Esophagus squamous epithelium (tissue), 5 donors: Measurements from ENCODE around the gene PSD2. TPM values are rescaled to one million over a fixed set of nuclear protein-coding genes. Genes with fewer than 3 reads are reported as not detected.
A peak's percentile ranks its signal among the peaks of the same experiment; 100 is the strongest.

Experiments
- DNase-seq: peaks from one replicate; lab custom pipeline; 2025; lab: John Stamatoyannopoulos, UW
- H3K27ac ChIP-seq, 4 donors: fragments of 200-600 bp; sonication (generic); one replicate each; pipeline ENCODE4 v1.5.1; 2016 to 2019; ENCODE audit warnings: mild to moderate bottlenecking in 1 of 4
- H3K27me3 ChIP-seq, 4 donors: fragments of 200-600 bp; sonication (generic); 1 replicate in 3 of 4; 2 replicates in 1 of 4; pipeline versions ENCODE4 v1.5.1 to v1.6.0; 2017 to 2021; ENCODE audit warnings: antibody characterized with exemption in 1 of 4
- H3K36me3 ChIP-seq, 3 donors: fragments of 200-600 bp; sonication (generic); one replicate each; pipeline ENCODE4 v1.5.1; 2016 to 2019
- H3K4me1 ChIP-seq, 3 donors: fragments of 200-600 bp; sonication (generic); one replicate each; pipeline ENCODE4 v1.5.1; 2017 to 2019
- H3K4me3 ChIP-seq, 4 donors: fragments of 200-600 bp; sonication (generic); 1 replicate in 3 of 4; 2 replicates in 1 of 4; pipeline ENCODE4 v1.5.1; 2016 to 2019; ENCODE audit warnings: mild to moderate bottlenecking in 2 of 4, moderate library complexity in 1 of 4
- H3K9me3 ChIP-seq, 3 donors: fragments of 200-600 bp; sonication (generic); one replicate each; pipeline ENCODE4 v1.5.1; 2016 to 2019
- POLR2A ChIP-seq, 4 donors: fragments of 450-650 bp; IDR thresholded peaks; one replicate each; pipeline ENCODE4 v1.6.1; 2017; ENCODE audit warnings: antibody characterized with exemption in 4 of 4, mild to moderate bottlenecking in 4 of 4, moderate library complexity in 3 of 4
- WGBS, 2 donors: methylation state at CpG; one replicate each; pipeline ENCODE4 v1.1.5; 2018; 5-methylcytosine and 5-hydroxymethylcytosine counted together
- intact Hi-C: fragments of 100-400 bp; cut with DNase I; formaldehyde crosslinking; loops from one replicate; pipeline ENCODE4 v1.15.0; 2022
- total RNA-seq, 4 donors: library from RNA; depleted of rRNA; stranded (reverse); fragments of >200 nt; gene quantifications; one replicate each; pipeline ENCODE4 v1.1.0, GENCODE V29; 2016
- TF ChIP-seq, protein P1 (sequence below), 6 experiments: fragments of 450-650 bp in 4 of 6; fragments of 200-600 bp in 2 of 6; sonication (generic) in 2 of 6; IDR thresholded peaks; one replicate each; pipeline ENCODE4 v1.5.1; 2016 to 2019; ENCODE audit warnings: antibody characterized with exemption in 6 of 6, mild to moderate bottlenecking in 4 of 6, moderate library complexity in 4 of 6
- donor health status: DM: yes; HTN: yes; CAD: no.

PSD2 gene
- total RNA-seq, 4 donors from 2014 or later = not detected

DNA sequence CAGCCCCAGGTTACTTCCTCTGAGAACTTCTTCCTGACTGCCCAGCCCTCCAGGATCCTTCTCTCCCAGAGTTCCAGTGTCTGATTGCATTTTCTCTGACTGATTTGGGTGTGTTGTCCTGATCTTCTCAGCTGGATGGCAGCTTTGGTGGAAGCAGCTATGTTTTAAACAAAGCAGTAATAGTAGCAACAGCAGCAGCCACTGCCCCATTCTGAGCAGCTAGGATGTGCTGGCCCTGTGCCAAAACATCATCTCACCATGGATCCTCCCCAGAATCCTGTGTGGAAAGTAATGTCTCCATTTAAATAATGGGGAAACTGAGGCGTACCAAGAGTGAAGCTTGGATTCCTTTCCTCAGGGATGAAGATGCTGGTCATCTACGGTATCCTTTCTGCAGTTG is 46.4 kb upstream of the PSD2 start:
- Histone ChIP-seq H3K27ac (no peak overlapping the region), H3K9me3 (no peaks in the 10 kb centered on the region), H3K4me1 (peaks cover 17 to 40% (median 37%) of the 10 kb centered on the region in 3 donors), H3K27me3 (peaks cover 0 to 84% (median 14%) of the 10 kb centered on the region in 4 donors), H3K36me3 (no peaks in the 10 kb centered on the region), H3K4me3 (no peak overlapping the region)
- 88 to 100% methylated on average over 2 of the region's 2 CpGs for WGBS, 2 donors
- TF ChIP-seq, protein P1, sequence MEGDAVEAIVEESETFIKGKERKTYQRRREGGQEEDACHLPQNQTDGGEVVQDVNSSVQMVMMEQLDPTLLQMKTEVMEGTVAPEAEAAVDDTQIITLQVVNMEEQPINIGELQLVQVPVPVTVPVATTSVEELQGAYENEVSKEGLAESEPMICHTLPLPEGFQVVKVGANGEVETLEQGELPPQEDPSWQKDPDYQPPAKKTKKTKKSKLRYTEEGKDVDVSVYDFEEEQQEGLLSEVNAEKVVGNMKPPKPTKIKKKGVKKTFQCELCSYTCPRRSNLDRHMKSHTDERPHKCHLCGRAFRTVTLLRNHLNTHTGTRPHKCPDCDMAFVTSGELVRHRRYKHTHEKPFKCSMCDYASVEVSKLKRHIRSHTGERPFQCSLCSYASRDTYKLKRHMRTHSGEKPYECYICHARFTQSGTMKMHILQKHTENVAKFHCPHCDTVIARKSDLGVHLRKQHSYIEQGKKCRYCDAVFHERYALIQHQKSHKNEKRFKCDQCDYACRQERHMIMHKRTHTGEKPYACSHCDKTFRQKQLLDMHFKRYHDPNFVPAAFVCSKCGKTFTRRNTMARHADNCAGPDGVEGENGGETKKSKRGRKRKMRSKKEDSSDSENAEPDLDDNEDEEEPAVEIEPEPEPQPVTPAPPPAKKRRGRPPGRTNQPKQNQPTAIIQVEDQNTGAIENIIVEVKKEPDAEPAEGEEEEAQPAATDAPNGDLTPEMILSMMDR (IDR thresholded peaks at IDR 0.05) = no peak
- no peak for TF ChIP-seq POLR2A (IDR thresholded peaks at IDR 0.05)
- intact Hi-C loops = no loop called here
- DNase-seq = no peak

DNA sequence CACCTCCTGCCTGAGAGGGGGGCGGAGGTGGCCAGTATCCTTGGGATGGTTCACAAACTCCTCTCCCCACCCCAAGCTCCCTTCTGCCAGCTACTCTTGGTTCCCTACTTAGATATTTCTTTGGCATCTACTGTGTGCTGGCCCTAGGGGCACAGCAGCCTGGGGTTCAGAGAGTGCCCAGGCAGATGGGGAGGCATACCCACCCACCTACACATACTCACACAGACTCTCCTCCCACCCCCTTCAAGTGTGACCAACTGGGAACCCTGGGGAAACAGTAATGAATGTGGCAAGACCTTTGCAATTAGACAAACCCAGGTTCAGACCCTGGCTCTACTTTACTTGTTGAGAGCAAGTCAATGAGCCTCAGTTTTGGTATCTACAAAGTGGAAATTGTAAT is 44.4 kb upstream of the PSD2 start:
- intact Hi-C loops = no loop called here
- DNase-seq = no peak
- Histone ChIP-seq H3K9me3 (no peaks in the 10 kb centered on the region), H3K27me3 (peaks cover 5 to 94% (median 22%) of the 10 kb centered on the region in 4 donors), H3K4me1 (peaks cover 23 to 36% (median 32%) of the 10 kb centered on the region in 3 donors), H3K4me3 (no peak overlapping the region), H3K36me3 (no peaks in the 10 kb centered on the region), H3K27ac (no peak overlapping the region)
- 69% methylated on average over 1 of the region's 1 CpG; no CpG with 5 or more reads in 1 of the 2 donors for WGBS, 2 donors
- TF ChIP-seq, protein P1 (IDR thresholded peaks at IDR 0.05) = no peak
- TF ChIP-seq POLR2A (IDR thresholded peaks at IDR 0.05) = no peak

DNA sequence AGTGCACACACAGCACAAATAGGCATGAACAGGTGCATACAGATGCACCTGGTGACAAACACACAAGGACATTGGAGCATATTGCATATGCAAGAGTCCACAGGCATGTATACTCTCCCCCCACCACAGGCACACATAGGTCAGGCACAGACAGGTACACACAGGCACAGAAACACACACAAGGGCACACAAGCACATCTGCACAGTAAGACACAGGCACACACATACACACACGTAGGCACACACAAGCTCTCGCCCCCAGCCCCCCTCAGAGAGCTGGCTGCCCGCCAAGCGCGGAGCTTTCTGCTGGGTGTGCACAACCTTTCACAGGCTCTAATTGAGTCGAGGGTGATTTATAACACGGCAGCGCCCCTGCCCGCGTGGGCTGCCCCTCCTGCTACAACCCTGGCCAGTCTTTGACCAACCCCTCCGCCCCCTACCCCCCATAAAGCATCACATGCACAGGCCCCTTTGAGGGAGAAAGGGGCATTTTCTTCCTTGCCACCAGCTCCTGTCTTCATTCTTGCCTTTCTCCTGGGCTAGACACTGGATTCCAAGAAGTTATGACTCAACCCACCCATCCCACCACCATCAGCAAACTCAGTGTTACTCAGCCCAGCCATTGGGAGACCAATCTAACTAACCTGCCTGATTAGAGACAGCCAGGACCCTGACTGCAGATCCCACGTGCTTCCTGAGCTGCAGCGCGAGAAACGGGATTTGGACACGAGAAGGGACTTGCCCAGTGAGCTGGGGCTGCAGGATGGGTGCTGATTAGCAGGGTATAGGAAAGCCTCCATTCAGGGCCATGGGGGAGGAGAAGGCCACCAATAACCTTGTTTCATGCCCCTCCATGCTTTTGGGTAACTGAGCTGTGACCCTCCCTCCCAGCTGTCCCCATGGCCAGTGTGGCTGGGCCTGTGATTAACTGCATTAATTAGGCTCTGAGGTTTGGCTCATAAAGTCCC is 42.8 kb upstream of the PSD2 start:
- no peak for DNase-seq
- TF ChIP-seq, protein P1 (IDR thresholded peaks at IDR 0.05) = no peak
- TF ChIP-seq POLR2A (IDR thresholded peaks at IDR 0.05) = no peak

DNA sequence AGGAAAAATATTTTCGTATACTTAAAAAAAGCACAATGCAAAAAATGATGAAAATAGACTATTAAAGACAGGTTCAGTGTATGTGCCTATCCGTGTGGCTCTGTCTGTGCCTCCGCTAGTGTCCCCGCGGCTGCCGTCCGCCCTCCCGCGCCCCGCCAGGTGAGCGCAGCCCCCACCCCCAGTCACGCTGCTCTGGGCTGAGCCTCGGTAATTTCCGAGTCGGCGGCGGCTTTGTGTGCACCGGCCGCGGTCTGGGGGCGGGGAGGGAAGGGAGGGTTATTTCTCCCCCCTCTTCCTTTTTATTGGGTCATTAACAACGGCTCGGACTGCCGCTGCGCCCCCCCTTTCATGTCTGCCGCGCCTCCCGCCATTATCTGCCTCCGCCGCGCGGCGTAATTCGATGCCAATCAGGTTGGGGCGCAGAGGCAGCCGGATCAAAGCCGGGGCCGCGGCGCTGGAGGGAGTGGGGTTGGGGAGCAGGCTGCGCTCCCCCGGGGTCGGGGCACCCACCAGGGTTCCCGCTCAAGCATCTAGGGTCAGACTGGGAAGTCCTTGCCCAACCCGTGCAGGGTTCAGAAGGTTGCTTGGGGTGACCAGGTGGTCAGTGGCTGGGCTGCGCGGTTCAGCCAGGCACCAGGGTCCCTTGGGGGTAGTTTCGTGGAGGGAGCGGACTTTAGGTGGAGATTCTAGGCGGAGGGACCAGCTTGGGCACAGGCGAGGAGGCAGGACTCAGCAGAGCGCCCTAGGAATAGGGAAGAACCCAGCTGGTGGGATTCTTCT is 39.5 kb upstream of the PSD2 start:
- intact Hi-C loops = no loop called here
- H3K27ac ChIP-seq = no peak overlapping the region
- peaks cover 8 to 81% (median 12%) of the 10 kb centered on the region in 4 donors for H3K27me3 ChIP-seq
- no peaks in the 10 kb centered on the region for H3K9me3 ChIP-seq
- H3K36me3 ChIP-seq = no peaks in the 10 kb centered on the region
- H3K4me1 ChIP-seq = peaks cover 6 to 12% (median 7%) of the 10 kb centered on the region in 3 donors
- TF ChIP-seq, protein P1 (IDR thresholded peaks at IDR 0.05) = no peak
- TF ChIP-seq POLR2A (IDR thresholded peaks at IDR 0.05) = no peak
- peak overlapping the region in 2 of 4 donors; percentile 22 to 50 for H3K4me3 ChIP-seq
- no peak for DNase-seq
- 9 to 15% methylated on average over 25 to 36 of the region's 52 CpGs for WGBS, 2 donors

More for the DNA sequence above, 42.8 kb upstream of the PSD2 start:
- Histone ChIP-seq H3K27me3 (peaks cover 8 to 94% (median 19%) of the 10 kb centered on the region in 4 donors), H3K36me3 (no peaks in the 10 kb centered on the region), H3K4me3 (no peak overlapping the region), H3K4me1 (peaks cover 7 to 23% (median 17%) of the 10 kb centered on the region in 3 donors), H3K9me3 (no peaks in the 10 kb centered on the region), H3K27ac (no peak overlapping the region)
- WGBS, 2 donors = 44 to 54% methylated on average over 5 to 6 of the region's 16 CpGs
- intact Hi-C loops = no loop called here
